ENCODE data around the gene CRYBB3. TPM values are rescaled to one million over a fixed set of nuclear protein-coding genes. Genes with fewer than 3 reads are reported as not detected.

The CRYBB3 gene
- not detected for total RNA-seq

DNA sequence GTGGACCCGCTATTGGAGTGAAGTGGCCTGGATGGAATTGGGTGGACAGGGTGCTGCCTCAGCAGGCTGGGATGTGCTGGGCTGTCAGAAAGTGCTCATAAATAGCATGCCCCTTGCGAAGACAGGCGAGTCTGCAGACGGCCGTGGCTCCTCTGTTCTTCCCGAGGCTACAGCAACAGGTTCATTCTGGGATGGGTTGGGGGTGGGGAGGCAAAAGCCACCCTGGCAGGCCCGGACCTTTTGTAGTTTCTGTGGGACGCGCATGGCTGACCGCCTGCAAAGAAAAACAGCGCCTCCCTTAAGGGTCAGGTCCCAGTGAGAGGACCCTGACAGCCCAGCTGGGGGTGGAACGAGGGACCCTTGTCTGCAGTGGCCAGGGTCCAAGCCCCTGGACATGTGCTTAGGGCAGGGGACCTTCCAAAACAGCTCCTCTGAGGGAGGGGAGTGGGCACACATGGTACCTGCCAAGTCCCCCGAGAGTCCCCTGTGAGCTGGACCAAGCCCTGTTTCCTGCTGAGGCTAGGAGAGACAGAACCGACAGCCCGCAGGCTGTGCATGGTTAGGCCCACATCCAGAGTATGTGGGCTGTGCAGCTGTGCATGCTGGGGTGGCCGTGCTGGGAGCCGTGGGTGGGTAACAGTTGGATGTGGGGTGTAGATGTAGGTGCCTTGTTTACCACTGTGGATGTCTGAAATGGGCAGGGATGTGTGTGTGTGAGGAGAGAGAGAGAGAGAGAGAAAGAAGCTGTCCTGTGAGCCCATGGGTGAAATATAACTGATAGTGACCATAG, at the start of gene CRYBB3:
Gene CRYBB3 (plus strand): TSS at position 128 of the 790 bp plus-strand sequence. CDS start 1,539 bp downstream, outside the sequence.
- no peak for DNase-seq (ENCODE audit: low read depth in 2 of 3, low spot score in 2 of 3)

GRCh38 chr22:25153961-25154666, 45.5 kb upstream of the CRYBB3 start:
- no peak for DNase-seq (ENCODE audit: low read depth in 2 of 3, low spot score in 2 of 3)

DNA sequence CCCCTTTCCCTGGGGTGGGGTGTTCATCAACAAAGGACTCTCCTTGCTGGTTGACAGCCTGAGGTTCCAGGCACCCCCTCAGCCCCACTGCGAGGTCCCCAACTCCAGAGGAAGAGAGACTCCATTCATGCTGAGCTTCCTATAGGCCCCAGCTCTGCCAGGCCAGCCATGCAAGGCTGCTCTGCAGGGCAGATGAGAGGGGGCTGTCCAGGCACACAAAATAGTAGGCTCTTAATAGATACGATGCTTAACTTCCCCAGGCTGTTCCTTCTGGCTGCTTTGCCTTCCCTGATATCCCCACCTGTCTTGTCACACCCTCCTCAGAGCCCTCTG, 45.0 kb upstream of the CRYBB3 start:
- DNase-seq (ENCODE audit: low read depth in 2 of 3, low spot score in 2 of 3), result no peak

GRCh38 chr22:25156736-25157135, 42.9 kb upstream of the CRYBB3 start:
- no peak for DNase-seq (ENCODE audit: low read depth in 2 of 3, low spot score in 2 of 3)

DNA sequence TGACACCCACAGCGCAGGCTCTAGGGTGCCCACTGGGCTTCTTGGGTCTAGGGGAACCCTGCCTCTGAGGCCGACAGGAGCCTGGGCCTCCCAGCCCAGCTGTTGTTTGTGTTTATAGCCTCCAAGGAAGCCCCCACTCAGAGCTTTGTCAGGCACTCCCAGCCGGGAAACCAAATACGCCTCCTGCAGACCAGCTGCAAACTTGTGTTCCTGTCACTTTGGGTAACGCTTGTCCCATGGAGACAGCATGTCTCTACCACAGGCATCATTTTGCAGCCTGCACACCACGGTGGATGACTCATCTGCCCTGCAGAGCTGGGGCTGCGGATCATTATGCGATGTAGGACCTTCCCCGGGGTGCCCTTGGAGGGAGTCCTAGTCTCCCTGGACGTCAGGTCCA, 40.6 kb upstream of the CRYBB3 start:
- DNase-seq (ENCODE audit: low read depth in 2 of 3, low spot score in 2 of 3), result no peak

DNA sequence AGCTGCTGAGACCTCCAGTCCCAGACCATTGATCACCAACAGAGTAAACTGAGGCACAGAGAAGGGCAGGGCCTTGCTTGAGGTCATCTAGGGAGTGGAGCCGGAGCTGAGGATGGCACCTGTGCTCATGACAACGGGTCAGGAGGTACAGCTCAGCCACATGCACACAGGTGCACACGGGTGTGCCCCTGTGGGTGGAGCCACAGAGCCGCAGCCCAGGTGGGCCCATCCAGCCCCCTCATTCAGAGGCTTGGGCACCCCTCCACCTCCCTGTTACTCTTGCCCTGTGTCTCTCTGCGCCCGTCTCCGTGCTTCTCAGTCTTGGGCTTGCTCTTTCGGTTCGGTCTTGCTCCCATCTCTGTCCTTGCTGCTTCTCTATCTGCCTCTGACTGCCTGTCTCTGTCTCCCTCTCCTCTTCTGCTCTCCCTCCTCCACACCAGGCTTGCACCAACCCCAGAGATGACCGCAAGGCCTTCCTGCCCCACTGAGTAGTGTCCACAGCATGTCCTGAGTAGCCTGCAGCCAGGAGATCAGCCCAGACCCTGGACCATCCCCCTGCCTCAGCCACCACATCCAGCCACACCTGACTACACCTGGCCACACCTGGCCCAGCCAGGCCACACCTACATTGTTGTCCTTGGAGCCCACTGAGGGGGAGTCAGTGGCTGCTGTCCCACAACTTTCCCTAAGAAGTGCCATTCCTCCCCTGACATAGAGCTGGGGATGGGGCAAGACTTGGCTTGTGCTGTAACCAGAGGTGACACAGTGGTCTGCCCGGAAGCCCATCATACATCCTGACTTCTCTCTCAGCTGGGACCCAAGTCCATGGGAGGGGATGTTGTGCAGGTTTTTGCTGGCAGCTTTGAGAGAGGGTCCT, 39.3 kb upstream of the CRYBB3 start:
- DNase-seq (ENCODE audit: low read depth in 2 of 3, low spot score in 2 of 3), result no peak

DNA sequence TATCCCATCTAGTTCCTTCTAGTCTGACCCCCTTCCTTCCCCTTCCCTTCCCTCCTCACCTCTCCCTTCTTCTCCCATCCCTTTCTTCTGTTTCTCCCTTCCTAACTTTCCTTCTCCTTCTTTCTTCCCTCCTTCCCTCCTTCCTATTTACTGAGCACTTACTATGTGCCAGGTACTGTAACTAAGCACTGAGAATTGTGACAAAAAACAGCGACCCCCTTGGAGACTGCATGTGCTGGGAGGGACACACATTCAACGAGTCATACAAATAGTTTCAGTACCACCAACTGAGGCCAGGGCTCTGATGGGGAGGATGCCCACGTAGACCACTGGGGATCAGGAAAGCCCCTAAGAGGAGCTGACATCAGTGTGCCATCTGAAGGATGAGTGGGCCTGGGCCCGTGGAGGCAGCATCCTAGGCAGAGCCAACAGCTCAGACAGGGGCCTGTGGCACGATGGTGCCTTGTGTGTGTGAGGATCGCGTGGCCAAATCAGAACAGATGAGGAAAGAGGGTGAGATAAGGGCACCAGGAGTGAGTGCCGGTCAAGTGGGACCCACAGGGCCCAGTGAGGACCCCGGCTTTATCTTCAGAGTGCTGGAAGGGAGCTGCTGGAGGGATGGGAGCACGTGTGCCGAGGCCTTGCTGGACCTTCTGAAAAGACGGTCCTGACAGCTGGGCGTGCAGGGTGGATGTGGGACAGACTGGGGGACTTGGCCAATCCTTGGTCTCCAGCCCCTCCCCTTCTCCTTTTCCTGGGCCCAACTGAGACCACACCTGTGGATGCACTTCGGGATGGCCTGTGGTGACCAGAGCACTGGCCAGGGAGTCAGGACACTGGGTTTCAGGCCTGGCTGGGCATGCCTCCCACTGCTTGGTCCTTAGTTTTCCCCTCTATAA, 38.4 kb upstream of the CRYBB3 start:
- no peak for DNase-seq (ENCODE audit: low read depth in 2 of 3, low spot score in 2 of 3)

- no peak for DNase-seq (ENCODE audit: low read depth in 2 of 3, low spot score in 2 of 3)
Observed at GRCh38 chr22:25161916-25162530, 37.6 kb upstream of the CRYBB3 start.

DNA sequence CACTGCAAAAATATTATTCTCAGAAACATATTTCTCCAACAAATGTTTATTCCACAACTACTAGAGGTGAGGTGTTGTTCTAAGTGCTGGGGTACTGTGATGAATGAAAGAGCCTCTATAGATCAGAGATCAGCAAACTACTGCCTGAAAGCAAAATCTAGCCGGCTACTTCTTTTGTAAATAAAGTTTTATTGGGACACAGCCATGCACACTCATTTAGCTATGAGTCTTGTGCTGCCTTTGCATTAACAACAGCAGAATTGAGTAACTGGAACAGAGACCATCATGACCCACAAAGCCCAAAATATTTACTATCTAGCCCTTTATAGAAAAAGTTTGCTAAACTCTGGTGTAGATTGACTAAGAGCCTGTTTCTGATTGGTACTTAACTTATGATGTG, 37.1 kb upstream of the CRYBB3 start:
- DNase-seq (ENCODE audit: low read depth in 2 of 3, low spot score in 2 of 3), result no peak

DNA sequence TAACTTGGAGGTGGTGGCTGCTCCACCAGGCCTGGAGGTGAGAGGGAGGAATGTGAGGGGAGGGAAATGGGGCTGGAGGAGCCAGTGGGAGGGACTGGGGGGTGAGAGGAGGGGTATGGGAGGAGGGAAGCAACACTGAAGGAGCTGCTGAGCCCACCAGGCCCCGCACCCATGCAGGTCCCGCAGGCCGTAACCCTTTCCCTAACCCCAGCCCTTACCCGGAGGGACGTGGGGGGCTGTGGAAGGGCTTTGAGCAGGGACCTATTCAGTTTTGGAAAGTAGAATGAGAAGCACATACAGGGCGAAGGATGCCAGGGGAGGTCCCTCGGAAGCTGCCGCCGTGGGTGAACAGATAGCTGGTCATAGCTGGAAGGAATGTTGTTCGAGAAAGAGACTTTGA, 33.9 kb upstream of the CRYBB3 start:
- DNase-seq (ENCODE audit: low read depth in 2 of 3, low spot score in 2 of 3), result no peak

- DNase-seq (ENCODE audit: low read depth in 2 of 3, low spot score in 2 of 3), result no peak
Observed at GRCh38 chr22:25166266-25167040, 33.2 kb upstream of the CRYBB3 start.

DNA sequence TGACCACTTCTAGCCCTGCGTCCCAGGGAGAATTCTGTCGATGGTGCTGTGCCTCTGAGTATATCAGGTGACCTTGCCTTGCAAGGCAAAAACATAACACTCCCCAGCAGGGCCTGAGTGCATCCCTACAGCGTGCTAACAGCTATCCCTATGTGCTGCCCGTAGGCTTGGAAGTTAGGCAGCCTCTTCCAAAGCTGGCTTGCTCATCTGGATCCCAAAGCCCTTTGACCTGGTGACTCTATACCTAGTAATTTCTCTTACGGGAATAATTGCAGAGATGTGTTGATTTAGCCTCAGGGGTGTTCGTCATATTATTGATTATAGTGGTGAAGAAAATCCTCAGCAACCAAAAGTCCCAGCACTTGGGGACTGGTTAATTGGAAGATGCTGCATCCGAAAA, 32.6 kb upstream of the CRYBB3 start:
- DNase-seq (ENCODE audit: low read depth in 2 of 3, low spot score in 2 of 3), result no peak

DNA sequence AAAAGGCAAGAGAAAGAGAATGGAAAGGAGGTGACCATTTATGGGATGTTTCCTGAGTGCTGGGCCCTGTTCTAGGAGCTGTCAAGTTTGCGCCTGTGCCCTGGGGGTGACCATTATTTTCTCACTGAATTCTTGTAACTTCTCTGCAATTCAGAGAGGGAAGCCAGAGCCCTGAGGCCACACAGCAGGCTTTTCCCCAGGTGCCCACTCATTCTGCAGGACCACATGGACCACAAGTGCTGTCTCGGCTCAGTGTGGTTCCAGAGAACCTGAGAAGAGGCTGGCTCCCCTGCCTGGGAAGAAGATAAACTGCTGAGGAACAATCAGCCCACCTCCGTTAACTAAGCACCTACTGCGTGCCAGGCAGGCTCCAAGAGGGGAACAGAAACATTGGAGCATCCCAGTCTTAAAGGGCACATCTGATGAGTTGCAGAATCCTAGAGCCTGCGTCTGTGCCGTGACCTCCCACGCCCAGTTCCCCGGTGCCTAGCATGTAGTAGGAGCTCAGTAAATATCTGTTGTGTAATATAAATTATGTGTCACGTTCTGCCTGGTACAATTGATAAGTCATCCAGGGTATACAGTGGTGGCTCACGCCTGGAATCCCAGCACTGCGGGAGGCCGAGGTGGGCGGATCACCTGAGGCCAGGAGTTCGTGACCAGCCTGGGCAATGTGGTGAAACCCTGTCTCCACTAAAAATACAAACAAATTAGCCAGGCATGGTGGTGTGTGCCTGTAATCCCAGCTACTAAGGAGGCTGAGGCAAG, 31.6 kb upstream of the CRYBB3 start:
- no peak for DNase-seq (ENCODE audit: low read depth in 2 of 3, low spot score in 2 of 3)

GRCh38 chr22:25169278-25170031, 30.2 kb upstream of the CRYBB3 start:
- no peak for DNase-seq (ENCODE audit: low read depth in 2 of 3, low spot score in 2 of 3)

DNA sequence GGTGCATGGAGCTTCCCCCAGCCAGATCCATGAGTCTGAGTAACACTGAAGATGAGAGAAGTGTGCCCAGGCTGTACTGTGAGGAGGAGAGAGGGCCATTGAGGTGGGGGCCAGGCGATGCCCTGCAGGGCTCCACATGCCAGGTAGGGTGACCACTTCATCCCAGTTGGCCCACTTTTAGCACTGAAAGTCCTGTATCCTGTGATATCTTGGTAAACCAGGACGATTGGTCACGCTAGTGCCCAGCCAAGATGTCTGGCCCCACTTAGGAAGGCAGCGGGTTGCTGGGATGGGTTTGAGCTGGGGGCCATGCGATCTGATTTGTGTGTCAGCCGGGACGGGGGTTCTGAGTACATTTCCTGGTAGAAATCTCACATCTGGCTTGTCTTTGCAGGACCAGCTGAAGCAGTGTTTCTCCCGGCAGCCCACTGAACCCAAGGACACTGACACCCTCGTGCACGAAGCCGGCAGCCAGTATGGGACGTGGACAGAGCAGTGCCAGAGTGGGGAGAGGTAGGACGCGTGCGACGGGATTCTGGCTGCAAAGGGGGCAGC, 29.2 kb upstream of the CRYBB3 start:
- no peak for DNase-seq (ENCODE audit: low read depth in 2 of 3, low spot score in 2 of 3)

GRCh38 chr22:25172153-25172552, 27.5 kb upstream of the CRYBB3 start:
- DNase-seq (ENCODE audit: low read depth in 2 of 3, low spot score in 2 of 3), result peak in 2 of 3 donors; percentile 14 to 38

- no peak for DNase-seq (ENCODE audit: low read depth in 2 of 3, low spot score in 2 of 3)
Observed at GRCh38 chr22:25174156-25174887, 25.3 kb upstream of the CRYBB3 start.
